Mononuclear cell (primary cell): ENCODE data around the gene NCAPD2. TPM values are rescaled to one million over a fixed set of nuclear protein-coding genes. Genes with fewer than 3 reads are reported as not detected.

Experiments
- H3K27me3 ChIP-seq: 2 replicates; pipeline ENCODE4 v1.6.0; 2011; ENCODE audit warnings: low read length, control low read depth; ENCODE audit not compliant: insufficient read depth
- H3K4me1 ChIP-seq: 2 replicates; pipeline ENCODE4 v1.5.1; 2011; ENCODE audit warnings: mild to moderate bottlenecking, low read length, control low read depth; ENCODE audit not compliant: insufficient read depth
- H3K4me3 ChIP-seq: 2 replicates; pipeline ENCODE4 v1.5.1; 2011; ENCODE audit warnings: mild to moderate bottlenecking, low read length, moderate library complexity
- H3K9me3 ChIP-seq: 2 replicates; pipeline ENCODE4 v1.5.1; 2011; ENCODE audit warnings: low read depth, mild to moderate bottlenecking, control low read depth, low read length
- total RNA-seq: library from RNA; depleted of rRNA; stranded (reverse); fragments of >200 nt; gene quantifications from one replicate; pipeline ENCODE4 v1.2.3, GENCODE V29; 2012

The NCAPD2 gene
- total RNA-seq, 1 donor = 7.5 TPM

- no peaks in the 10 kb centered on the region for H3K27me3 ChIP-seq
- no peaks in the 10 kb centered on the region for H3K9me3 ChIP-seq
- no peak overlapping the region for H3K4me3 ChIP-seq
- H3K4me1 ChIP-seq = peaks cover 14% of the 10 kb centered on the region
Measured at GRCh38 chr12:6500466-6500865, 6.6 kb downstream of the NCAPD2 start.

- H3K27me3 ChIP-seq = no peaks in the 10 kb centered on the region
- no peaks in the 10 kb centered on the region for H3K9me3 ChIP-seq
- no peaks in the 10 kb centered on the region for H3K4me1 ChIP-seq
- H3K4me3 ChIP-seq = no peak overlapping the region
Measured at GRCh38 chr12:6507102-6507998, 13.4 kb downstream of the NCAPD2 start.

- Histone ChIP-seq H3K4me1 (no peaks in the 10 kb centered on the region), H3K9me3 (no peaks in the 10 kb centered on the region), H3K4me3 (no peak overlapping the region), H3K27me3 (no peaks in the 10 kb centered on the region)
Measured at GRCh38 chr12:6508087-6508486, 14.2 kb downstream of the NCAPD2 start.

- H3K4me1 ChIP-seq = no peaks in the 10 kb centered on the region
- H3K9me3 ChIP-seq = no peaks in the 10 kb centered on the region
- no peak overlapping the region for H3K4me3 ChIP-seq
- no peaks in the 10 kb centered on the region for H3K27me3 ChIP-seq
Measured at GRCh38 chr12:6520186-6520585, 26.3 kb downstream of the NCAPD2 start.

- Histone ChIP-seq H3K4me1 (no peaks in the 10 kb centered on the region), H3K4me3 (no peak overlapping the region), H3K9me3 (no peaks in the 10 kb centered on the region), H3K27me3 (no peaks in the 10 kb centered on the region)
Measured at GRCh38 chr12:6522193-6522592, 28.3 kb downstream of the NCAPD2 start.

GRCh38 chr12:6523708-6524107 lies 29.8 kb downstream of the NCAPD2 start:
- H3K27me3 ChIP-seq = no peaks in the 10 kb centered on the region
- H3K4me3 ChIP-seq = no peak overlapping the region
- H3K9me3 ChIP-seq = no peaks in the 10 kb centered on the region
- no peaks in the 10 kb centered on the region for H3K4me1 ChIP-seq

- Histone ChIP-seq H3K9me3 (no peaks in the 10 kb centered on the region), H3K4me3 (no peak overlapping the region), H3K27me3 (no peaks in the 10 kb centered on the region), H3K4me1 (no peaks in the 10 kb centered on the region)
Measured at GRCh38 chr12:6524648-6525047, 30.7 kb downstream of the NCAPD2 start.

- Histone ChIP-seq H3K4me1 (no peaks in the 10 kb centered on the region), H3K27me3 (no peaks in the 10 kb centered on the region), H3K4me3 (no peak overlapping the region), H3K9me3 (no peaks in the 10 kb centered on the region)
Measured at GRCh38 chr12:6526201-6526600, 32.3 kb downstream of the NCAPD2 start.

GRCh38 chr12:6526766-6527525 lies 33.0 kb downstream of the NCAPD2 start:
- Histone ChIP-seq H3K9me3 (no peaks in the 10 kb centered on the region), H3K4me3 (no peak overlapping the region), H3K4me1 (peaks cover 3% of the 10 kb centered on the region)

GRCh38 chr12:6527711-6528110 lies 33.8 kb downstream of the NCAPD2 start:
- Histone ChIP-seq H3K4me3 (no peak overlapping the region), H3K27me3 (no peaks in the 10 kb centered on the region), H3K9me3 (no peaks in the 10 kb centered on the region), H3K4me1 (peaks cover 11% of the 10 kb centered on the region)

More at GRCh38 chr12:6526766-6527525, 33.0 kb downstream of the NCAPD2 start:
- no peaks in the 10 kb centered on the region for H3K27me3 ChIP-seq

GRCh38 chr12:6528539-6529235 lies 34.8 kb downstream of the NCAPD2 start:
- no peaks in the 10 kb centered on the region for H3K27me3 ChIP-seq
- H3K9me3 ChIP-seq = no peaks in the 10 kb centered on the region
- H3K4me3 ChIP-seq = no peak overlapping the region
- H3K4me1 ChIP-seq = peaks cover 21% of the 10 kb centered on the region

- peaks cover 25% of the 10 kb centered on the region for H3K4me1 ChIP-seq
- H3K27me3 ChIP-seq = no peaks in the 10 kb centered on the region
Measured at GRCh38 chr12:6529291-6529737, 35.4 kb downstream of the NCAPD2 start.

GRCh38 chr12:6530576-6531260 lies 36.8 kb downstream of the NCAPD2 start:
- H3K4me1 ChIP-seq = peaks cover 28% of the 10 kb centered on the region
- no peaks in the 10 kb centered on the region for H3K27me3 ChIP-seq
- H3K9me3 ChIP-seq = no peaks in the 10 kb centered on the region
- H3K4me3 ChIP-seq = no peak overlapping the region

More at GRCh38 chr12:6529291-6529737, 35.4 kb downstream of the NCAPD2 start:
- H3K9me3 ChIP-seq = no peaks in the 10 kb centered on the region
- no peak overlapping the region for H3K4me3 ChIP-seq

GRCh38 chr12:6532051-6532926 lies 38.4 kb downstream of the NCAPD2 start:
- no peaks in the 10 kb centered on the region for H3K9me3 ChIP-seq
- peaks cover 44% of the 10 kb centered on the region for H3K4me1 ChIP-seq
- H3K4me3 ChIP-seq = no peak overlapping the region
- no peaks in the 10 kb centered on the region for H3K27me3 ChIP-seq
